HEK293 (cell line): Measurements from ENCODE around the gene YWHAE.

Experiments used
- CTCF ChIA-PET: fragments of 350-600 bp; formaldehyde crosslinking; extraction: SDS; loops from one replicate; lab custom pipeline; 2021; ENCODE audit warnings: antibody characterized with exemption; lab: Yijun Ruan, JAX
- POLR2A ChIA-PET: fragments of 300-600 bp; formaldehyde crosslinking; extraction: SDS; loops from one replicate; lab custom pipeline; 2020; ENCODE audit warnings: antibody characterized with exemption, inconsistent platforms; lab: Yijun Ruan, JAX
- H3K27ac ChIP-seq: fragments of 200-500 bp; sonication (Bioruptor generic); 2 replicates; pipeline ENCODE4 v1.5.1; 2014; ENCODE audit warnings: low read depth, low read length, control low read depth, inconsistent platforms; ENCODE audit errors: extremely low read depth
- H3K36me3 ChIP-seq, 2 experiments: fragments of 200-500 bp in 1 of 2; sonication (Bioruptor generic) in 1 of 2; 1 replicate in 1 of 2; 2 replicates in 1 of 2; pipeline ENCODE4 v1.5.1; 2014 to 2017; ENCODE audit warnings: inconsistent platforms in 2 of 2, low read length in 2 of 2; ENCODE audit not compliant: control insufficient read depth in 2 of 2, insufficient read depth in 1 of 2
- H3K4me1 ChIP-seq: fragments of 200-500 bp; sonication (Bioruptor generic); 2 replicates; pipeline ENCODE4 v1.5.1; 2014; ENCODE audit warnings: mild to moderate bottlenecking, low read length, inconsistent platforms; ENCODE audit not compliant: control insufficient read depth, insufficient read depth
- H3K4me3 ChIP-seq: 2 replicates; pipeline ENCODE4 v1.5.1; 2011; ENCODE audit warnings: low read depth, mild to moderate bottlenecking, control low read depth, low read length, moderate library complexity
- H3K9me3 ChIP-seq: fragments of 200-500 bp; sonication (Bioruptor generic); 2 replicates; pipeline ENCODE4 v1.5.1; 2014; ENCODE audit warnings: low read depth, low read length, inconsistent platforms; ENCODE audit not compliant: control insufficient read depth, insufficient read depth
- FEZF1 ChIP-seq: fragments of 450-650 bp; formaldehyde crosslinking; IDR thresholded peaks from 2 replicates; pipeline ENCODE4 v1.5.1; 2016; ENCODE audit warnings: missing biosample characterization, missing genetic modification characterization
- OSR2 ChIP-seq: fragments of 450-650 bp; formaldehyde crosslinking; IDR thresholded peaks from 2 replicates; pipeline ENCODE4 v1.5.1; 2016; ENCODE audit warnings: missing biosample characterization, missing genetic modification characterization
- PATZ1 ChIP-seq: fragments of 450-650 bp; formaldehyde crosslinking; IDR thresholded peaks from 2 replicates; pipeline ENCODE4 v1.5.1; 2016; ENCODE audit warnings: missing biosample characterization, missing genetic modification characterization
- PRDM4 ChIP-seq: fragments of 450-650 bp; formaldehyde crosslinking; IDR thresholded peaks from 2 replicates; pipeline ENCODE4 v1.5.1; 2017; ENCODE audit warnings: missing biosample characterization, missing genetic modification characterization
- ZFP41 ChIP-seq: fragments of 450-650 bp; formaldehyde crosslinking; IDR thresholded peaks from 2 replicates; pipeline ENCODE4 v1.5.1; 2016; ENCODE audit warnings: missing biosample characterization, missing genetic modification characterization, borderline replicate concordance
- ZNF2 ChIP-seq: fragments of 450-650 bp; formaldehyde crosslinking; IDR thresholded peaks from 2 replicates; pipeline ENCODE4 v1.5.1; 2016; ENCODE audit warnings: missing biosample characterization, missing genetic modification characterization
- ZNF274 ChIP-seq, 2 experiments: fragments of 200-500 bp in 1 of 2; fragments of 450-650 bp in 1 of 2; sonication (Bioruptor generic) in 1 of 2; formaldehyde crosslinking in 1 of 2; IDR thresholded peaks; 2 replicates each; pipeline versions ENCODE4 v1.5.1 to v1.6.1; 2014 to 2016; ENCODE audit warnings: borderline replicate concordance in 1 of 2, inconsistent platforms in 1 of 2, low read length in 1 of 2, missing biosample characterization in 1 of 2, missing genetic modification characterization in 1 of 2
- ZNF362 ChIP-seq: fragments of 450-650 bp; formaldehyde crosslinking; IDR thresholded peaks from 2 replicates; pipeline ENCODE4 v1.5.1; 2016; ENCODE audit warnings: missing biosample characterization, missing genetic modification characterization
- ZNF404 ChIP-seq: fragments of 450-650 bp; formaldehyde crosslinking; IDR thresholded peaks from 2 replicates; pipeline ENCODE4 v1.5.1; 2017; ENCODE audit warnings: missing biosample characterization, missing genetic modification characterization
- ZNF48 ChIP-seq: fragments of 450-650 bp; formaldehyde crosslinking; IDR thresholded peaks from 2 replicates; pipeline ENCODE4 v1.5.1; 2016; ENCODE audit warnings: missing biosample characterization, missing genetic modification characterization
- ZNF488 ChIP-seq: fragments of 450-650 bp; formaldehyde crosslinking; IDR thresholded peaks from 2 replicates; pipeline ENCODE4 v1.5.1; 2016; ENCODE audit warnings: missing biosample characterization, missing genetic modification characterization
- ZNF549 ChIP-seq: fragments of 450-650 bp; IDR thresholded peaks from 2 replicates; pipeline ENCODE4 v1.5.1; 2018; ENCODE audit warnings: missing biosample characterization, missing genetic modification characterization, mild to moderate bottlenecking, inconsistent platforms, moderate library complexity
- ZNF658 ChIP-seq: fragments of 450-650 bp; formaldehyde crosslinking; IDR thresholded peaks from 2 replicates; pipeline ENCODE4; 2016; ENCODE audit warnings: missing biosample characterization, missing genetic modification characterization
- ZNF707 ChIP-seq: fragments of 450-650 bp; formaldehyde crosslinking; IDR thresholded peaks from 2 replicates; pipeline ENCODE4 v1.5.1; 2016; ENCODE audit warnings: missing biosample characterization, missing genetic modification characterization
- ZNF768 ChIP-seq: fragments of 450-650 bp; formaldehyde crosslinking; IDR thresholded peaks from 2 replicates; pipeline ENCODE4 v1.5.1; 2018; ENCODE audit warnings: missing biosample characterization, mild to moderate bottlenecking, missing genetic modification characterization
- ZSCAN23 ChIP-seq: fragments of 450-650 bp; formaldehyde crosslinking; IDR thresholded peaks from 2 replicates; pipeline ENCODE4 v1.5.1; 2016; ENCODE audit warnings: missing biosample characterization, missing genetic modification characterization
- ZSCAN4 ChIP-seq: fragments of 450-650 bp; formaldehyde crosslinking; IDR thresholded peaks from 2 replicates; pipeline ENCODE4 v1.5.1; 2017; ENCODE audit warnings: missing biosample characterization, missing genetic modification characterization

Gene YWHAE

GRCh38 chr17:1440921-1441320, 40.9 kb upstream of the YWHAE start:
- no peaks in the 10 kb centered on the region for H3K4me1 ChIP-seq
- no peak overlapping the region for H3K4me3 ChIP-seq
- POLR2A ChIA-PET, result interaction anchor here (0.6 kb wide), 1 partner anchor 65 kb away, joined by 3 read pairs; no protein-coding TSS in a partner anchor
- CTCF ChIA-PET, result interaction anchor here (0.6 to 0.7 kb wide), 3 partner anchors 8 to 76 kb away, joined by 3 to 5 read pairs (median 4); no protein-coding TSS in a partner anchor
- TF ChIP-seq ZNF488 (tag by site-specific recombination) (no peak), OSR2 (tag by site-specific recombination) (no peak), ZNF658 (tag by site-specific recombination) (no peak), ZNF768 (no peak), ZNF274 (IDR thresholded peaks at IDR 0.05; ENCODE audit: low read length) (no peak), ZNF274 (tag by site-specific recombination; IDR thresholded peaks at IDR 0.05; ENCODE audit: borderline replicate concordance) (no peak), PRDM4 (tag by site-specific recombination) (no peak), ZNF404 (tag by site-specific recombination) (no peak)
- H3K27ac ChIP-seq, result no peak overlapping the region
- H3K36me3 ChIP-seq, result peaks cover 20 to 22% of the 10 kb centered on the region in 2 experiments
- H3K9me3 ChIP-seq, result no peaks in the 10 kb centered on the region

GRCh38 chr17:1438593-1439083, 38.6 kb upstream of the YWHAE start:
- Histone ChIP-seq H3K4me3 (no peak overlapping the region), H3K9me3 (no peaks in the 10 kb centered on the region), H3K27ac (no peak overlapping the region), H3K4me1 (no peaks in the 10 kb centered on the region), H3K36me3 (peaks cover 36 to 42% of the 10 kb centered on the region in 2 experiments)
- ChIA-PET POLR2A (interaction anchor here (0.7 to 1.9 kb wide), 2 partner anchors 39 to 47 kb away, joined by 3 to 17 read pairs; partner anchors contain the start of gene YWHAE), CTCF (interaction anchor here (0.7 to 1.7 kb wide), 5 partner anchors 13 to 96 kb away, joined by 3 to 5 read pairs (median 3); no protein-coding TSS in a partner anchor)
- TF ChIP-seq ZNF362 (tag by site-specific recombination) (no peak), PRDM4 (tag by site-specific recombination) (no peak), ZNF48 (no peak), ZNF2 (no peak), ZNF549 (tag by site-specific recombination) (no peak), FEZF1 (tag by site-specific recombination) (no peak), PATZ1 (no peak), ZSCAN4 (tag by site-specific recombination) (no peak), ZSCAN23 (tag by site-specific recombination) (no peak), ZNF707 (tag by site-specific recombination) (no peak), ZFP41 (tag by site-specific recombination) (no peak)
